ENCODE measurements around the gene MLPH. TPM values are rescaled to one million over a fixed set of nuclear protein-coding genes. Genes with fewer than 3 reads are reported as not detected.
A peak's percentile ranks its signal among the peaks of the same experiment; 100 is the strongest.

MLPH gene
- total RNA-seq, 2 donors from 2014 or later = not detected

DNA sequence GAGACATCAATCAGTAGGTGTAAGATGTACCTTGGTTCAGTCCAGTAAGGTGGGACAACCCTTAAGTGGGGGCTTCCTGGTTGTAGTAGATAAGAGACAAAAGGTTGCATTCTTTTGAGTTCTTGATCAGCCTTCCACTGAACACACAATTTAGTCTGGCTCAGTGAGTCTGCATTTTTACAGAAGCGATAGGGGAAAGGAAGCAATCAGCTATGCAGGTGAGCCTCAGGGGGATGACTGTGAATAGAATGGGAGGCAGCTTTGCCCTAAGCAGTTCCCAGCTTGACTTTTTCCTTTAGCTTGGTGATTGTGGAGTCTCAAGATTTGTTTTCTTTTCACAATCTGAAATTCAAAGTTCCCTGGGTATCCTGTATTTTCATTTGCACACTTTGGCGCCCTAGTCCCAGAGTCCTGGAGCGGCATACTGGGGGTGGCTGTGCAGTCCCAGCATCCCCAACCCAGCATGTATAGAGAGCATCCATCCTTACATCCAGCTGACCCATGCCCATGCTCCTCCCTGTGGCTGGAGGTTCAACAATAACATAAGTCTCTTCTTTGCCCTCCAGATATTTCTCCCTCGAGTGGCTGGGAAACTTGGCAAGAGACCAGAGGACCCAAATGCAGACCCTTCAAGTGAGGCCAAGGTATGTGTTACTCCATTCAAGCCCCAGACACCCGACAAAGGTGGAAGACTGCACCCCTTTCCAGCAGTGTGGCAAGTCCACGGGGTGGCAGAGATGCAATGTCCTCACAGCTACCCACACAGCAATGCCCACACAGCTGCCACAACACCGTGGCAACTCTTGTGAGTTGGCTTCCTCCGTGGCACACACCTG, 59.2 kb downstream of the MLPH start:
- ATAC-seq = no peak
- H3K4me3 Mint-ChIP-seq = no peak overlapping the region
- H3K27ac Mint-ChIP-seq = no peak overlapping the region
- H3K4me1 Mint-ChIP-seq = peaks cover 6% of the 10 kb centered on the region
- no peaks in the 10 kb centered on the region for H3K36me3 Mint-ChIP-seq (ENCODE audit: low read depth)
- no peaks in the 10 kb centered on the region for H3K9me3 ChIP-seq (ENCODE audit: control insufficient read depth, low read length, poor library complexity, severe bottlenecking)
- H3K27me3 Mint-ChIP-seq = peaks cover 10% of the 10 kb centered on the region
- DNase-seq = no peak

DNA sequence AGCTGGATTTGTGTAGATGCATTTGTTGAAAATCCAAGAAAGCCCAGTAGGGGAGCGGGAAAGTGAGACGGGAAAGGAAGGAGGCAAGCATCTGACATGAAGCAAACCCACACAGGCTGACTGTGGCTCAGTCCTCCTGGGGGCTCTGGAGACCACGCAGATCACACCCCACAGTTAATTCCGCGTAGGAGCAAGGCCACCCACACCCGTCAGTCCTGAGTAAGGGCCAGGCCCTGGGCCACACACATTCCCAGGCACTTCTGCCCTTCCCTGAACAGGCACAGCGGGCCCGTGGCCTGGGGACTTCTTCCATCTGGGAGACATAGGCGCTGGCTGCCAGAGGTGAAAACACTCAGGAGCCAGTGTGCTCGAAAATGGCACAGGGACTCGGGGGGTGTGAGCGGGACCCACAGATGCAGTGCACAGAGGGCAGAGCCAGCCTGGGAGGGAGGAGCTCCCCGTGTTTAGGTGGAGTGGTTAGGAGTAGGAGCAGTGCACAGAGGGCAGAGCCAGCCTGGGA, 59.9 kb downstream of the MLPH start:
- ATAC-seq (no peak), DNase-seq (no peak)
- H3K36me3 Mint-ChIP-seq (ENCODE audit: low read depth) = no peaks in the 10 kb centered on the region
- H3K27me3 Mint-ChIP-seq = peaks cover 5% of the 10 kb centered on the region
- peaks cover 4% of the 10 kb centered on the region for H3K4me1 Mint-ChIP-seq
- H3K4me3 Mint-ChIP-seq = no peak overlapping the region
- H3K27ac Mint-ChIP-seq = no peak overlapping the region
- H3K9me3 ChIP-seq (ENCODE audit: control insufficient read depth, low read length, poor library complexity, severe bottlenecking) = no peaks in the 10 kb centered on the region

DNA sequence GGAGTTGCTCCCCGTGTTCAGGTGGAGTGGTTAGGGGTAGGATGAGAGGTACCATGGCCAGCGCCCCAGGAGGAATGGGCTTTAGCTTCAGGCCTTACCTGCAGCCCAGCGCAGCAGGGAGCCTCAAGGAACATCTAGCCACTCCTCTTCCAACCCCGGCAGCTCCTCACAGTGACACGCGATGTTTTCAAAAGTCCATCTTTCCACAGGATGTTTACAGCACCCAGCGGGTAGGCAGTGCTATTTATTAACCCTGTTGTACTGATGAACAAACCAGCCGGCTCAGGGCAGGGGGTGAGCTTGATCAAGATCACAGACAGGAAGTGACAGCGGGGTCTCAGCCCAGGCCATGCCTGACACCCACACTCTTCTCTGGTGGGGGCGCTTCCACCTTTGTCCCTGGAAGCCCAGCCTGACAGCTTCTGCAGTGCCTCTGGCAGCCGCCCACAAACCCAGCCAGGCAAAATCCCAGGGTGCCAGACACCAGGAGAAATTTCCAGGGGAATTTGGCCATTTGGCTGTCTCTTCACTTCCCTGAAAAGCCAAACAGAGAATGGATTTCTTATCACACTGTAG, 60.9 kb downstream of the MLPH start:
- H3K27ac Mint-ChIP-seq = peak overlapping the region; percentile 19

DNA sequence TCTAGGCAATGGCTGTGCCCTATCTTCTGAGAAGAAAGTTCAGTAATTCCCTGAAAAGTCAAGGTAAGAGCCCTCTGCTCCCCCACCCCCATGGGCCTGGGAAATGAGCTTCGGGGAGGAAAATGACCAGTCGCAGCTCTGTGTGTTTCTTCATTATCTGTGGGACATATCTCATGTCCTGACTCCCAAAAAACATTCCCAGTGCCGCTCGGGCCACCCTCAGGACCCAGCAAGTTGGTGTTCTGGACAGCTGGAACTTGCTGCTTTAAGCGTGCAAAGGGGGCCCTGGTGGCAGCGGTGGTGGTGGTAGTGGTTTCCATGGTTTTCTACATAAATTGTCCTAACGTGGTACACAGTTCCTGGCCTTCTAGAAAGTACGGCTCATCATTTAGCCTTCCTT, 62.2 kb downstream of the MLPH start:
- Mint-ChIP-seq H3K27ac (no peak overlapping the region), H3K27me3 (peaks cover 5% of the 10 kb centered on the region), H3K4me3 (no peak overlapping the region), H3K4me1 (peaks cover 4% of the 10 kb centered on the region), H3K36me3 (ENCODE audit: low read depth) (no peaks in the 10 kb centered on the region)
- no peaks in the 10 kb centered on the region for H3K9me3 ChIP-seq (ENCODE audit: control insufficient read depth, low read length, poor library complexity, severe bottlenecking)
- no peak for ATAC-seq
- DNase-seq = no peak

More for the DNA sequence above, 60.9 kb downstream of the MLPH start:
- peaks cover 4% of the 10 kb centered on the region for H3K4me1 Mint-ChIP-seq
- no peaks in the 10 kb centered on the region for H3K9me3 ChIP-seq (ENCODE audit: control insufficient read depth, low read length, poor library complexity, severe bottlenecking)
- no peak overlapping the region for H3K4me3 Mint-ChIP-seq
- H3K36me3 Mint-ChIP-seq (ENCODE audit: low read depth) = no peaks in the 10 kb centered on the region
- ATAC-seq (no peak), DNase-seq (no peak)
- H3K27me3 Mint-ChIP-seq = peaks cover 5% of the 10 kb centered on the region

DNA sequence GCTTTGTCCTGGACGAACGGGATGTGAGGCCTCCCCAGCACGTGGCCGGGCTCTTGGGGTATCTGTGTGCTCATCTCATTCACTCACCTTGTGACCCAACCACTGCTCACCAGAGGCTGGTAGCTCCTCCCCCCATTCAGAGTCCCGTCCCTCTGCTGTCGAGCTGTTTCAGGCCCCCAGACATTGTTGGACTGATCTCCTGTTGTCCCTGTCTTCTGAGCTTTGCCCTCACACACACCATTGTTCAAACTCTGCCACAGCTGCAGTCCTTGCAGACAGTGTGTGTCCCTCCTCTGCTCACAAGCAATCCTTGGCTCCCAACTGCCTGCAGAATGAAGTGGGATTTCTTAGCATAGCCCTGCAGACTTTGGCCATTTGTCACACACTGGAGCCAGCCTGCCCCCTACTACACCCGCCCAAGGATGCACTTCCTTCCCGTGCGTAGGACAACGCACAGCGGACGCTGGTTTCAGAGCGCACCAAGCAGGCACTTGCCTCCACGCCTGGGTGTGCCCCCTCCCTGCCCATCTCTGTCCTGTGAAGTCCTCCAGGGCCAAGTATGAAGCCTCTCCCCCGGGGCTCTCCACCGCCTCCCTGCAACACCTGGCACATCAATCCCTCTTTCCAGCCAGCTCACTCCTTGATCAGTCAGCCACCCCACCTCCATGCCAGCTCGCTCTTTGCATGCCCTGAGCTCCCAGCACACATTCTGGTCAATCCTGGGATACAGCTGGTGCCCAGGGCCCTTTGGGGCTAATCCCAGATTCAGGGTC, 62.8 kb downstream of the MLPH start:
- no peak for DNase-seq
- ATAC-seq = no peak
- Mint-ChIP-seq H3K36me3 (ENCODE audit: low read depth) (no peaks in the 10 kb centered on the region), H3K27me3 (peaks cover 5% of the 10 kb centered on the region), H3K27ac (no peak overlapping the region), H3K4me3 (no peak overlapping the region), H3K4me1 (peaks cover 4% of the 10 kb centered on the region)
- H3K9me3 ChIP-seq (ENCODE audit: control insufficient read depth, low read length, poor library complexity, severe bottlenecking) = no peaks in the 10 kb centered on the region

DNA sequence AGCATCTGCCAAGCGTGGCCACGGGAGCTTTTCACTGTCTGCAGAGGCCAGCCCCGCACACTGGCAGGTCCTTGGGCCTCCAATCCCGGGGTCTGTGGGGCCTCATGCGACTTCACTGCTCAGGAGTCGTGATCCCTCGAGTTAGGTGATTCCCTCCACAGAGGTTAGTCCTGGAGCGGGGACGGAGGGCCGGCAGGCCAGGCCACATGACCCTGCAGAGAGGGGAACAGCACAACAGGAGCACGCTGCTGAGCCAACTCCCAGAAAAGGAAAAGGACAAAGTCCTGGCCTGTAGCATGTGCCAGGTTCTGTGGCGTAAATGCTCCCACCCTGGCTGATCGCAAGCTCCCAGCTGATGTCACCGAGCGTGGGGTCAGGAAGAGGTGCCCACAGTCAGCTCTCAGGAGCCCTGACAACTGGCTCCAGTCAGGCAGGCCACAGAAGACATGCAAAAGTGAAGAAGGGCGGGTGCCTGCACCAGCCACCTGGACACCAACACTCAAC, 64.1 kb downstream of the MLPH start:
- Mint-ChIP-seq H3K27ac (no peak overlapping the region), H3K4me1 (peaks cover 4% of the 10 kb centered on the region), H3K27me3 (peaks cover 5% of the 10 kb centered on the region), H3K36me3 (ENCODE audit: low read depth) (no peaks in the 10 kb centered on the region), H3K4me3 (no peak overlapping the region)
- H3K9me3 ChIP-seq (ENCODE audit: control insufficient read depth, low read length, poor library complexity, severe bottlenecking) = peaks cover 5% of the 10 kb centered on the region
- DNase-seq (no peak), ATAC-seq (no peak)

DNA sequence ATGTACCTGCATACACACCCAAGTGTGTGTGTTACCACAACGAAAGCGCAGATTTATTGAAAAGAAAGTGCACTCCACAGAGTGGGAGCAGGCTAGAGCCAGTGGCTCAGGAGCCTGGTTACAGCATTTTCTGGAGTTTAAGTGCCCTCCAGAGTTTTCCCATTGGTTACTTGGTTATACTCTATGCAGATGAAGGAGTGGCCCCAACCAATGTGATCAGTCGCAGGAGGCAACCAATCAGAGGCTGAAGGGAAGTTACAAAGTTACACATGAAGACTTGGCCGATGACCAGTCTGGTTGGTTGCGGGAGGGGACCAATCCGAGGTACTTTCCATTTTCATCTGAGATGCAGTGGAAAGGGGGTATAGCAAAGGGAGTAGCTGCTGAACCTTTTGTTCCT, 65.9 kb downstream of the MLPH start:
- Mint-ChIP-seq H3K4me1 (peaks cover 6% of the 10 kb centered on the region), H3K27me3 (peaks cover 5% of the 10 kb centered on the region), H3K36me3 (ENCODE audit: low read depth) (no peaks in the 10 kb centered on the region), H3K4me3 (no peak overlapping the region), H3K27ac (no peak overlapping the region)
- peaks cover 6% of the 10 kb centered on the region for H3K9me3 ChIP-seq (ENCODE audit: control insufficient read depth, low read length, poor library complexity, severe bottlenecking)
- no peak for ATAC-seq
- no peak for DNase-seq

DNA sequence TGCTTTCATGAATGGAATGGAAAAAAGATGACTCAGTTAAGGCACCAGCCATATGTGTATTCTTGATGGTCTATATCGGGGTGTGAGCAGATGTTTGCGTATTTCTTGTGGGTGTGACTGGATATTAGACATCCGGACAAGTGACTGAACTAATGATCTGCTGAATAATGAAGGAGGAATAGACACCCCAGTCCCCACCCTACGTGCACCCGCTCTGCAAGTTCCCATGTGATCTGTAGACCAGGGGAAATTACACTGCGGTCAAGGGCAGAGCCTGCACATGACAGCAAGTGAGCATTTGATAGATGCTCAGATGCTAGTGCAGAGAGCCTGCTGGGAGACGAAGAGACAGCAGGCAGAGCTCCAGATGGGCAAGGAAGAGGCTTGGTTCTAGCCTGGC, 66.9 kb downstream of the MLPH start:
- H3K4me1 Mint-ChIP-seq = peaks cover 8% of the 10 kb centered on the region
- no peak overlapping the region for H3K4me3 Mint-ChIP-seq

DNA sequence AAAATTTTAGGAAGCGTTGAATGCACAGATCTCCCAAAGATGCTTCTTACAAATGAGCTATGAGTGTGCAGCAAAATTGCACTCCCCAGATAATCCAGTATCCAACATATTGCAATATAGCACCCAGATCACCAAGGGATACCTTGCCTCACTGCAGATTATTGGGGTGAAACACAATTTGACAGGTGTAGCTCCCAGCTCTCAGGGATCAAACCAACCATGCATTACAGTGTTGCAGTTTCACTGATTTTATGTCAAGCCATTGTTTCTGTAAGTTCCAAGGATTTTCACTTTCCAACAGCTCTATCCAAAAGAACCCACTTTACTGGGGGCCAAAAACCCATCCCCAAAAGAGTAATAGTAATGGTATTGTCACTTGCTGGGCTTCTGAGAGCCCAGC, 68.5 kb downstream of the MLPH start:
- Mint-ChIP-seq H3K27me3 (peaks cover 13% of the 10 kb centered on the region), H3K36me3 (ENCODE audit: low read depth) (no peaks in the 10 kb centered on the region), H3K27ac (no peak overlapping the region), H3K4me1 (peaks cover 8% of the 10 kb centered on the region), H3K4me3 (no peak overlapping the region)
- DNase-seq (no peak), ATAC-seq (no peak)
- peaks cover 6% of the 10 kb centered on the region for H3K9me3 ChIP-seq (ENCODE audit: control insufficient read depth, low read length, poor library complexity, severe bottlenecking)

More for the DNA sequence above, 66.9 kb downstream of the MLPH start:
- H3K27me3 Mint-ChIP-seq = peaks cover 7% of the 10 kb centered on the region
- peaks cover 6% of the 10 kb centered on the region for H3K9me3 ChIP-seq (ENCODE audit: control insufficient read depth, low read length, poor library complexity, severe bottlenecking)
- ATAC-seq = no peak
- H3K36me3 Mint-ChIP-seq (ENCODE audit: low read depth) = no peaks in the 10 kb centered on the region
- no peak overlapping the region for H3K27ac Mint-ChIP-seq
- DNase-seq = no peak

DNA sequence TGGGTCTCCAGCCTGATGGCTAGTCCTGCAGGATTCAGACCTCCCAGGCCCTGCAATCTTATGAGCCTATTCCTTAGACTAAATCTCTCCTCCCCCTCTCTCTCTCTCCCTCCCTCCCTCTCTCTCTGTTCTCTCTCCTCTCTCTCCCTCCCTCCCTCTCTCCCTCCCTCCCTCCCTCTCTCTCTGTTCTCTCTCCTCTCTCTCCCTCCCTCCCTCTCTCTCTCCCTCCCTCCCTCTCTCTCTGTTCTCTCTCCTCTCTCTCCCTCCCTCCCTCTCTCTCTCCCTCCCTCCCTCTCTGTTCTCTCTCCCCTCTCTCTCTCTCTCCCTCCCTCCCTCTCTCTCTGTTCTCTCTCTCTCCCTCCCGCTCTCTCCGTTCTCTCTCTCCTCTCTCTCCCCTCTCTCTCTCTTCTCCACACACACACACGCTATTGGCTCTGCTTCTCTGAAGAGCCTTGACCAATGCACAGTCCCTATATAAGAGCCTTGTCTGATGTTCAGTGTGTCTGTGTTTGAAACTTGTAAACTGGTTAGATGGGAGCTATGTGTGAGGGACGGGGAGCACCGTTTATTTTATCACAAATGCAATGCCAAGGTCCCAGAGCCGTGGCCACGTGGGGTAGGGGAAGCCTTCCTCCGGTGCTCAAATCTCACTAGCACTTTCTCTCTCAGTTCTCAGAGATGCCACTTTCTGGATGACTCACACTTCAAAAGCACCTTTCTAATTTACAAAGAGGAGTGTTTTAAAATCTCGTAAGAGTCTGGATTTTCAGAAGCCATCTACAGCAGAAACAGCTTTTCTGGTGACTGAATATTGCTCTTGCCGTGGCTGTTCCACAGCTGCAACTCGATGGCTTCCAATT, 70.0 kb downstream of the MLPH start:
- Mint-ChIP-seq H3K27ac (no peak overlapping the region), H3K4me1 (peaks cover 8% of the 10 kb centered on the region), H3K4me3 (no peak overlapping the region), H3K27me3 (peaks cover 14% of the 10 kb centered on the region), H3K36me3 (ENCODE audit: low read depth) (no peaks in the 10 kb centered on the region)
- ATAC-seq (peak; percentile 63), DNase-seq (no peak)
- peaks cover 6% of the 10 kb centered on the region for H3K9me3 ChIP-seq (ENCODE audit: control insufficient read depth, low read length, poor library complexity, severe bottlenecking)

DNA sequence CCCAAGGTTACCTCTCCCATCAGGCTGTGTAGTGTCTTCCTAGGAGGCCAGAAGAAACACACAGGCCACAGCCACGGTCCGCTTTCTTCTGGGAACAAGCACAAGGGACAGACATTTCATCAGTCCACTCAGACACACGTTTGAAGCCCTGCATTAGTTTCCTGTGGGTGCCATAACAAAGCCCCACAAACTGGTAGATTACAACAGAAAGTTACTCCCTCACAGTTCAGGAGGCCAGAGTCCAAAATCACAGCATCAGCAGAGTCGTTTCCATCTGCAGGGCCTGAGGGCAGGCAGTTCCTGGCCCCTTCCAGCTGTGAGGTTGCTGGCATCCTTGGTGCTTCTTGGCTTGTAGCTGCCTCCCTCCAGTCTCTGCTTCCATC, 70.6 kb downstream of the MLPH start:
- H3K9me3 ChIP-seq (ENCODE audit: control insufficient read depth, low read length, poor library complexity, severe bottlenecking) = peaks cover 6% of the 10 kb centered on the region
- peaks cover 19% of the 10 kb centered on the region for H3K27me3 Mint-ChIP-seq
- ATAC-seq = no peak
- no peak for DNase-seq
- no peaks in the 10 kb centered on the region for H3K36me3 Mint-ChIP-seq (ENCODE audit: low read depth)
- H3K27ac Mint-ChIP-seq = no peak overlapping the region
- H3K4me3 Mint-ChIP-seq = no peak overlapping the region
- peaks cover 8% of the 10 kb centered on the region for H3K4me1 Mint-ChIP-seq

DNA sequence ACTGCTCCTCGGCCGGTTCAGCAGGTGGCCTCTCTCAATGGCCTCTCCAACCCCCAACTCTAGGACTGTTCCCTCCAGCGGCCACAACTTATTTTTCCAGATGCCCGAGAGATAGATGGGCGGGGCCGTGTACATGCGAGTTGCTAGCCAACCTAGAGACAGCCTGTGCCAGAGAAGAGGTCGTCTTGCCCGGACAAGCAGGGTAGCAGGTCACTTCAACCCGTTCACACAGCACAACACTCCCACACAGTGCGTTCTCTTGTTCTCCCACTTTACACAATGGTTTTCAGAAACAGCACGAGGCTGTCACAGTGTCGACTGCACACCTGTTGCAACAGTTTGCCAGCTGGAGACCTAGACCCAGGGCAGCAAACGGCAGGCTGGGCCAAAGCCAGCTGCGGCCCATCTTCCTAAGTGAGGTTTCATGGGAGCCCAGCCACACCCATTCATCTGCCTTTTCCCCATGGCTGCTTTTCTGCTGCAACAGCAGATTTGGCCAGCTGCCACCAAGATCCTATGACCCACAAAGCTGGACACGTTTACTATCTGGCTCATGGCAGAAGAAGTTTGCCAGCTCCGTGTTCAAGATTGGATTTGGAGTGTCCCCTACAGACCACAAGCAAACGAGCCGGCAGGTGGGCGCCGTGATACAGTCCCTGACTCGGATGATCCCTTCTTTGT, 72.0 kb downstream of the MLPH start:
- peaks cover 23% of the 10 kb centered on the region for H3K27me3 Mint-ChIP-seq
- H3K4me1 Mint-ChIP-seq = peaks cover 10% of the 10 kb centered on the region

More for the DNA sequence above, 72.0 kb downstream of the MLPH start:
- DNase-seq = no peak
- H3K9me3 ChIP-seq (ENCODE audit: control insufficient read depth, low read length, poor library complexity, severe bottlenecking) = peaks cover 6% of the 10 kb centered on the region
- Mint-ChIP-seq H3K4me3 (no peak overlapping the region), H3K27ac (no peak overlapping the region), H3K36me3 (ENCODE audit: low read depth) (no peaks in the 10 kb centered on the region)
- no peak for ATAC-seq
